ENCODE measurements around the gene CPED1.
"Not testable (repeated sequence)": the region's sequence is repeated elsewhere in the genome, so short reads cannot be mapped to it uniquely, and the experiment has no call there.

CPED1 gene

DNA sequence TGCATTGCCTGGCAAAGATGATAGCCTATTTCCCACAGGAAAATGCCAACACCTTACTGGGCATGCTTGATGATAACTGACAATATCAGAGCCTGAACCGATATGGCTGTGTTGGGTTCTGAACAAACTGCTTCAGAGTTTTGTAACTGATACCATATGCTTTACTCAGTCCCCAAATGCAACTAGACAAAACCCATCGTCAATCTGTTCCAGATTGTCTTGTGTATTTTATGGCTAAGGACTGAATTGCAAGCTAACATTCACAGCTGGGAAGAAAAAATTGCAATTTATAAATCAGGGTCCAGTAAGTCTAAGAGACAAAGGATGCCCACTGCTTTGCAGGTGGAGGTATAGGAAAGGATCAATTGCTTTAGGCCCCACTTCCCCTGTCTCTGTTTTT lies 223.5 kb downstream of the CPED1 start:
- in situ Hi-C loops (cut with HindIII; ENCODE audit: low sequenced_read_pairs), result no loop called here
- H3K4me3 ChIP-seq (ENCODE audit: low read depth, low read length), result no peak overlapping the region
- no peak for DNase-seq (ENCODE audit: low read depth, low spot score)
- no peak for TF ChIP-seq CTCF (IDR thresholded peaks at IDR 0.05; ENCODE audit: low read depth, low read length)

DNA sequence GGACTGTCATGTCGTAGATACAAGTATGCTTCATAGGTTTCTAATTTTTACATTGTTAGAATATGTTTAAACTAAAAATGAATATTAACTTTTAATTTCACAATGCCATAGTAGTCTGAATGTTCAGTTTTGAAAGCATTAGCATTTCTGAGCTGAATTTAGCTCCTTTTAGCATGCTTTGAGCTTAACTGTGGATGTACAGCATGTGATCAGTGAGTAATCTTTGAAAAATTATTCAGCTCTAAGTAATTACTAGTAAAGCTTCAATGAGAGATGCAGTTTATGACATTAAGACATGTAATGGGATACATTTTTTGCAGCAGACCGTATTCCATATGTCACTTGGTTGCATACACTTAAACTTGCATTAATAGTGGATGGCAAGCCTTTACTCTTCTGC lies 226.1 kb downstream of the CPED1 start:
- DNase-seq (ENCODE audit: low read depth, low spot score), result no peak
- no peak overlapping the region for H3K4me3 ChIP-seq (ENCODE audit: low read depth, low read length)
- TF ChIP-seq CTCF (IDR thresholded peaks at IDR 0.05; ENCODE audit: low read depth, low read length), result no peak
- in situ Hi-C loops (cut with HindIII; ENCODE audit: low sequenced_read_pairs), result no loop called here

DNA sequence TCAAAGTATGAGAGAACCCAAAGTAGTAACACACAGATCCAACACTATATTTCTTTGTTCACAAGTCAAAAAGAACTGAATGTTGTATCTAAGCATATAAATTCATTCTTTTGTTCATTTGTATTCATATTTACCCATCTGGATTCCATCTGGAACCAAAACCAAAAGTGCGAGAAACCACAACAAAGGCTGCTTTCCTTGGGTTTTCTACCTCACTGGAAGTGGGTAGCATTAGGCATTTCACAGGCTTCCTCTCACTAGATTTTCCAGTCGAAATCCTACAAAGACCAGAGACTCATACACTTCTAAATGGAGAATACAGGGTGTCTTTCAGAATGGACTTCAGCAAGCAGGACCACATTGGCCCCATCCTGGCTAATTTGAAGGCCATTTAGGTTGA lies 230.5 kb downstream of the CPED1 start:
- peak; percentile 25 for DNase-seq (ENCODE audit: low read depth, low spot score)
- TF ChIP-seq CTCF (IDR thresholded peaks at IDR 0.05; ENCODE audit: low read depth, low read length), result no peak
- in situ Hi-C loops (cut with HindIII; ENCODE audit: low sequenced_read_pairs), result no loop called here
- no peak overlapping the region for H3K4me3 ChIP-seq (ENCODE audit: low read depth, low read length)

GRCh38 chr7:121221108-121221507 lies 232.6 kb downstream of the CPED1 start:
- in situ Hi-C loops (cut with HindIII; ENCODE audit: low sequenced_read_pairs); H3K4me3 ChIP-seq (ENCODE audit: low read depth, low read length); DNase-seq (ENCODE audit: low read depth, low spot score): not testable (repeated sequence)

- in situ Hi-C loops (cut with HindIII; ENCODE audit: low sequenced_read_pairs), result no loop called here
- no peak for DNase-seq (ENCODE audit: low read depth, low spot score)
- H3K4me3 ChIP-seq (ENCODE audit: low read depth, low read length), result no peak overlapping the region
- TF ChIP-seq CTCF (IDR thresholded peaks at IDR 0.05; ENCODE audit: low read depth, low read length), result no peak
These were observed 240.3 kb downstream of the CPED1 start for GRCh38 chr7:121228779-121229178.

DNA sequence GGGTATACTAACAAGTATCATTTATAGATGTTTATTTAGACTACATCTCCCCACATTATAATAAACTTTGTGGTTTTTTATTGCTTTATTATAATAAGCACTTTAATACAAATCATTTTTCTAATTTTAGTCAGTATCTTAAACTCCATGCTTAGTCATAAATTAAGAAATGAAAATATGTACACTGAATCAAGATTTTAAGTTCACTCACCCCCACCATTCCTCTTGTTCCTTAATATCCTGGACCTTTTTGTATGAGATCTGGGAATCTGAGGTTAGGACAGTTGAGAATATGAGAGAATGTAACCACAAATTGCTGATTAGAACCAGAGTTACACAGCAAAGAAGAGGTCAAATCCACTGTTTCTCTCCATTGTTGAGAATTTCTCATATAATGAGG lies 246.7 kb downstream of the CPED1 start:
- TF ChIP-seq CTCF (IDR thresholded peaks at IDR 0.05; ENCODE audit: low read depth, low read length), result no peak
- no peak overlapping the region for H3K4me3 ChIP-seq (ENCODE audit: low read depth, low read length)
- DNase-seq (ENCODE audit: low read depth, low spot score), result no peak
- in situ Hi-C loops (cut with HindIII; ENCODE audit: low sequenced_read_pairs), result no loop called here

DNA sequence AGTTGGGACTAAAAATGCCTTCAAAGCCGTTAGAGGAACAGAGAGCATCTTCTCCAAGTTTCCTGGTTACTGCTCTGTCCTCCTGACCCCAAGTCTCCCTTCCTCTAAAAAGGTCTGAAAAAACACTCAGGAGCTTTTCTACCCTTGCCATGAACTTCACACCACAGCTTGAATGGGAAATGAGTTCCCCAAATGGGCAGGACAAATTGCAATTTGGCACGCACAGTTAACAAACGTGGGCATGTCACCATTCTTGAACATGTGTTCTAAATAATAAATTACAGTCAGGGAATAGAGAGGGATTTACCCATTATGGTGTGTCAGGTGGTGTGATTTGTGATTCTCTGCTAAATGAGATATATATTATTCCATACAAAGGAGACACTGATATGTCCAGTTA lies 249.1 kb downstream of the CPED1 start:
- in situ Hi-C loops (cut with HindIII; ENCODE audit: low sequenced_read_pairs), result no loop called here
- no peak overlapping the region for H3K4me3 ChIP-seq (ENCODE audit: low read depth, low read length)
- TF ChIP-seq CTCF (IDR thresholded peaks at IDR 0.05; ENCODE audit: low read depth, low read length), result no peak
- no peak for DNase-seq (ENCODE audit: low read depth, low spot score)

All from astrocyte of the spinal cord (primary cell).